Keratinocyte (primary cell): Measurements from ENCODE around the gene CTXND1. TPM values are rescaled to one million over a fixed set of nuclear protein-coding genes. Genes with fewer than 3 reads are reported as not detected.
A peak's percentile ranks its signal among the peaks of the same experiment; 100 is the strongest.

Experiments
- DNase-seq: peaks from one replicate; pipeline ENCODE4 v3.0.0-alpha.2; 2011; ENCODE audit warnings: low read depth, missing footprints, low spot score
- FAIRE-seq: peaks from 2 replicates; lab custom pipeline; 2011; peaks lifted over from hg19 to GRCh38; lab: Jason Lieb, UNC
- H2AFZ ChIP-seq: 2 replicates; pipeline ENCODE4 v1.6.0; 2012; ENCODE audit warnings: low read length, control low read depth, inconsistent platforms; ENCODE audit not compliant: control insufficient read depth
- H3K27ac ChIP-seq: 2 replicates; pipeline ENCODE4 v1.5.1; 2011; ENCODE audit warnings: low read length; ENCODE audit not compliant: control insufficient read depth, insufficient read depth
- H3K27me3 ChIP-seq: 3 replicates; pipeline ENCODE4 v1.6.0; 2011; ENCODE audit warnings: low read length; ENCODE audit not compliant: control insufficient read depth, insufficient read depth; ENCODE audit errors: extremely low read depth
- H3K36me3 ChIP-seq, 2 experiments: 2 replicates in 1 of 2; 3 replicates in 1 of 2; pipeline ENCODE4 v1.5.1; 2011; ENCODE audit warnings: low read length in 2 of 2, mild to moderate bottlenecking in 1 of 2; ENCODE audit not compliant: control insufficient read depth in 2 of 2, insufficient read depth in 2 of 2; ENCODE audit errors: extremely low read depth in 1 of 2
- H3K4me1 ChIP-seq: 3 replicates; pipeline ENCODE4 v1.5.1; 2011; ENCODE audit warnings: low read length; ENCODE audit not compliant: control insufficient read depth, insufficient read depth; ENCODE audit errors: extremely low read depth
- H3K4me2 ChIP-seq: 3 replicates; pipeline ENCODE4 v1.6.0; 2011; ENCODE audit warnings: low read depth, low read length; ENCODE audit not compliant: control insufficient read depth, insufficient read depth; ENCODE audit errors: extremely low read depth
- H3K4me3 ChIP-seq, 3 experiments: fragments of 200-600 bp in 1 of 3; sonication (generic) in 1 of 3; 2 replicates in 2 of 3; 3 replicates in 1 of 3; pipeline ENCODE4 v1.5.1; 2011 to 2016; ENCODE audit warnings: low read length in 3 of 3, mild to moderate bottlenecking in 3 of 3, control low read depth in 2 of 3, inconsistent platforms in 1 of 3, low read depth in 1 of 3, mixed read lengths in 1 of 3, mixed run types in 1 of 3, moderate library complexity in 1 of 3; ENCODE audit not compliant: control insufficient read depth in 2 of 3, insufficient read depth in 2 of 3; ENCODE audit errors: extremely low read depth in 1 of 3
- H3K79me2 ChIP-seq: 2 replicates; pipeline ENCODE4 v1.6.0; 2012; ENCODE audit warnings: low read length; ENCODE audit not compliant: control insufficient read depth, insufficient read depth
- H3K9ac ChIP-seq: 3 replicates; pipeline ENCODE4 v1.6.0; 2011; ENCODE audit warnings: low read length; ENCODE audit not compliant: control insufficient read depth, insufficient read depth; ENCODE audit errors: extremely low read depth
- H3K9me1 ChIP-seq: 3 replicates; pipeline ENCODE4 v1.6.0; 2011; ENCODE audit warnings: low read length; ENCODE audit not compliant: control insufficient read depth, insufficient read depth; ENCODE audit errors: extremely low read depth
- H3K9me3 ChIP-seq: 2 replicates; pipeline ENCODE4 v1.5.1; 2012; ENCODE audit warnings: low read depth, low read length; ENCODE audit not compliant: control insufficient read depth
- H4K20me1 ChIP-seq: 3 replicates; pipeline ENCODE4 v1.6.0; 2011; ENCODE audit warnings: low read length; ENCODE audit not compliant: control insufficient read depth, insufficient read depth; ENCODE audit errors: extremely low read depth
- CTCF ChIP-seq, 3 experiments: IDR thresholded peaks in 1 of 3; conservative IDR thresholded peaks in 1 of 3; optimal IDR thresholded peaks in 1 of 3; 2 replicates in 2 of 3; 3 replicates in 1 of 3; pipeline versions ENCODE3 to v1.5.1; 2011; ENCODE audit warnings: low read length in 3 of 3, mild to moderate bottlenecking in 3 of 3, moderate library complexity in 2 of 3, control low read depth in 1 of 3, inconsistent platforms in 1 of 3; ENCODE audit not compliant: insufficient read depth in 2 of 3; ENCODE audit errors: extremely low read depth in 1 of 3
- EZH2 ChIP-seq: IDR thresholded peaks from one replicate; pipeline ENCODE4 v1.6.1; 2012; ENCODE audit warnings: inconsistent platforms, mild to moderate bottlenecking, low read length, moderate library complexity
- dilution Hi-C: fragments of 300-500 bp; cut with MboI; formaldehyde crosslinking; loops from one replicate; pipeline ENCODE4 v1.7.0; 2020; ENCODE audit warnings: low sequenced_read_pairs; ENCODE audit not compliant: extremely low pct_ligation_motif_present
- polyA plus RNA-seq, 5 experiments: library from polyadenylated mRNA; depleted of rRNA in 3 of 5; stranded (reverse) in 3 of 5; stranded (forward) in 1 of 5; unstranded in 1 of 5; fragments of >200 nt; gene quantifications; 1 replicate in 1 of 5; 2 replicates in 3 of 5; 3 replicates in 1 of 5; pipeline versions ENCODE4 v1.2.1 to v1.2.3, GENCODE V29; 2011 to 2012; ENCODE audit warnings: missing spikeins in 2 of 5, low read depth in 1 of 5, low replicate concordance in 1 of 5

CTXND1 gene
- polyA plus RNA-seq, 1 donor (not counting 4 experiments of a cell fraction or from before 2014, with no cell fraction given), result not detected

- dilution Hi-C loops, result no loop called here
- no peak for TF ChIP-seq CTCF (optimal IDR thresholded peaks at IDR 0.05 in 1 of 3, IDR thresholded peaks at IDR 0.05 in 1 of 3, conservative IDR thresholded peaks at IDR 0.05 in 1 of 3; ENCODE audit: extremely low read depth in 1 of 3, insufficient read depth in 2 of 3, low read length in 3 of 3)
- no peak for TF ChIP-seq EZH2
- H4K20me1 ChIP-seq, result no peaks in the 10 kb centered on the region
- no peak overlapping the region for H3K4me2 ChIP-seq
- no peaks in the 10 kb centered on the region for H3K79me2 ChIP-seq
- DNase-seq (no peak), FAIRE-seq (no peak)
- H3K36me3 ChIP-seq, result no peaks in the 10 kb centered on the region
- no peaks in the 10 kb centered on the region for H3K9me1 ChIP-seq
- no peaks in the 10 kb centered on the region for H3K9me3 ChIP-seq
- no peak overlapping the region for H3K4me3 ChIP-seq
- H3K4me1 ChIP-seq, result no peaks in the 10 kb centered on the region
- H3K9ac ChIP-seq, result no peak overlapping the region
- peaks cover 11% of the 10 kb centered on the region for H3K27me3 ChIP-seq
- no peak overlapping the region for H2AFZ ChIP-seq
- no peak overlapping the region for H3K27ac ChIP-seq
Measured at GRCh38 chr15:80241508-80241907, 10.5 kb downstream of the CTXND1 start.

- Histone ChIP-seq H3K36me3 (no peaks in the 10 kb centered on the region), H3K4me2 (no peak overlapping the region), H4K20me1 (no peaks in the 10 kb centered on the region), H3K9ac (no peak overlapping the region), H3K9me1 (no peaks in the 10 kb centered on the region), H3K4me3 (no peak overlapping the region), H3K27me3 (peaks cover 6% of the 10 kb centered on the region), H3K79me2 (no peaks in the 10 kb centered on the region), H3K9me3 (no peaks in the 10 kb centered on the region), H3K4me1 (no peaks in the 10 kb centered on the region), H3K27ac (no peak overlapping the region), H2AFZ (no peak overlapping the region)
- DNase-seq (no peak), FAIRE-seq (no peak)
- no peak for TF ChIP-seq EZH2
- dilution Hi-C loops, result no loop called here
Measured at GRCh38 chr15:80240276-80240675, 11.7 kb downstream of the CTXND1 start.

GRCh38 chr15:80234883-80235282 is 17.1 kb downstream of the CTXND1 start:
- DNase-seq (peak; percentile 4), FAIRE-seq (no peak)
- H2AFZ ChIP-seq, result no peak overlapping the region
- no peaks in the 10 kb centered on the region for H3K36me3 ChIP-seq
- no peaks in the 10 kb centered on the region for H3K4me1 ChIP-seq
- no peak overlapping the region for H3K9ac ChIP-seq
- H3K4me2 ChIP-seq, result no peak overlapping the region
- H3K79me2 ChIP-seq, result no peaks in the 10 kb centered on the region
- no peaks in the 10 kb centered on the region for H4K20me1 ChIP-seq
- no peak overlapping the region for H3K4me3 ChIP-seq
- no peaks in the 10 kb centered on the region for H3K9me3 ChIP-seq
- H3K27me3 ChIP-seq, result peaks cover 8% of the 10 kb centered on the region
- TF ChIP-seq CTCF (optimal IDR thresholded peaks at IDR 0.05 in 1 of 3, IDR thresholded peaks at IDR 0.05 in 1 of 3, conservative IDR thresholded peaks at IDR 0.05 in 1 of 3; ENCODE audit: extremely low read depth in 1 of 3, insufficient read depth in 2 of 3, low read length in 3 of 3) (peak; percentile 64 to 89 (median 80)), EZH2 (no peak)
- H3K9me1 ChIP-seq, result no peaks in the 10 kb centered on the region
- no peak overlapping the region for H3K27ac ChIP-seq
- dilution Hi-C loops, result no loop called here
